Pulmonary artery endothelial cell (primary cell): ENCODE results near the gene MYL12B. TPM values are rescaled to one million over a fixed set of nuclear protein-coding genes. Genes with fewer than 3 reads are reported as not detected.
"Not testable (repeated sequence)": the region's sequence is repeated elsewhere in the genome, so short reads cannot be mapped to it uniquely, and the experiment has no call there.

Experiments used
- DNase-seq: peaks from one replicate; pipeline ENCODE4 v3.0.0-alpha.2; 2011; ENCODE audit warnings: low read depth, low spot score
- total RNA-seq: library from RNA; depleted of rRNA; stranded (reverse); fragments of >200 nt; gene quantifications from 2 replicates; pipeline ENCODE4 v1.2.3, GENCODE V29; 2014

Gene MYL12B
- 711 and 738 TPM in 2 replicates for total RNA-seq

- DNase-seq: no peak
Observed at GRCh38 chr18:3261373-3262233, at the start of gene MYL12B. Gene MYL12B, plus strand, starts transcription at chr18:3262133. Its CDS starts 10,766 bp downstream, at chr18:3272899.

GRCh38 chr18:3212657-3213056 is 49.3 kb upstream of the MYL12B start:
- DNase-seq: no peak

DNA sequence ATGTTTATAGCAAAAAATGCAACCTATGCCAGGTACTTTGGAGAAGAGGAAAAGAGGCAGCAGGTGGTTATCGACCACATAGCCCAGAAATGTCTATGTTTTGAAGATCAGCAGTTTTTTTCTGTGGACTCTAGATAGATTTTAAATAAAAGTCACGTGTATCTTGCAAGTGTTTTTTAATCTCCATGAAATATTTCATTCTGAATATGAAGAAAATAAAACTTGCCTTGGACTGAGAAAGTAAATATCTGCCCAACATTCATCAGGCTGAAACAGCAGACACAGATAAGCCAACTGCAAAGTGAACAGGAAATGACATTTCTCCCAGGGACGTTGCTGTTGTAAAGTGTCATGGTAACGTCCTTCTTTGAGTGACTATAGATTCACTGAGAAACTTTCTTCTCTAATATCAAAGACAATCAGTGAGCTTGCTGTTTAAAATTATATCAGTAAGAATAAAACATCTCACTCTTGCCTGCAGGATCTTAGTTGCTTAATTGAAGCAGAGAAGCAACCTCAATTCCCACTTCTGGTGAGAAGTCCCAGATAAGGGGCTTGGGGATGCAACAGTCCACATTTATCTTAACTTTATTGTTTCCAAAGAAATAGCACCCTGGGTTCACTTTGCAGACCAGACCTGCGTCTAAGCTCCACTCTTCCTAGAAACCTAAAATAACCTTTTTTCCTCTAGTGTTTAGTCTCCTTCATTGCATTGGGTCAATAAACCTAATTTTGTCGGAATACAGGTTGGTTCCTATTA is 48.5 kb upstream of the MYL12B start:
- no peak for DNase-seq

DNA sequence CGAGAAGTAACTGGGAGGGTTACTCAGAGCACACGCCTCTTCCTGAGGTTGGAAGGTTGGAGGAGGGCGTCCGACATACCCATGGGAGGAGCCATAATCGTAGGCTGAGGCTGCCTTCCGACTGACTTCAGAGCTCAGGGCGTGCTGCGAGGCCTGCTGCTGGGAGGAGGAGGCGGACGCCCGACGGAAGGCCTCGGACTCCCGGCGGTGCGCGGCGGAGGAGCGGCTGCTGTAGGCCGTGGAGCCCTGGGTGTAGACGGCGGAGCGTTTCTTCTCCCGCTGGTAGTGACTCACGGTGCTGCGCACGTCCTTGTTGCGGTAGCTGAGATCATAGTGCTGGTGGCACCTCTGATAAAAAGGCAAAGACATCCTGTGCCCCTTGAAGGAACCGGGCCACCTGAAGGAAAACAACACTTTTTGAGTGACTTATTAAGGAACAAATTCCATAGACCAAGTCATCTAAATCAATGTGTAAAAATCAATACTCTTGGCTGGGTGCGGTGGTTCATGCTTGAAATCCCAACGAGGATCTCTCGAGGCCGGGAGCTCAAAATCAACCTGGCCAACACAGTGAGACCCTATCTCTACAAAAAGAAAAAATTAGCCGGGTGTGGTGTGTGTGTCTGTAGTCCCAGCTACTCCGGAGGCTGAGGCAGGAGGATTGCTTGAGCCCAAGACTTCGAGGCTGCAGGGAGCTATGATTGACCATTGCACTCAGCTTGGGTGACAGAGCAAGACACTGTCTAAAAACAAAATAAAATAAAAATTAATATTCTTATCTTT is 46.9 kb upstream of the MYL12B start:
- DNase-seq: no peak

- DNase-seq: no peak
Observed at GRCh38 chr18:3216987-3217386, 44.9 kb upstream of the MYL12B start.

DNA sequence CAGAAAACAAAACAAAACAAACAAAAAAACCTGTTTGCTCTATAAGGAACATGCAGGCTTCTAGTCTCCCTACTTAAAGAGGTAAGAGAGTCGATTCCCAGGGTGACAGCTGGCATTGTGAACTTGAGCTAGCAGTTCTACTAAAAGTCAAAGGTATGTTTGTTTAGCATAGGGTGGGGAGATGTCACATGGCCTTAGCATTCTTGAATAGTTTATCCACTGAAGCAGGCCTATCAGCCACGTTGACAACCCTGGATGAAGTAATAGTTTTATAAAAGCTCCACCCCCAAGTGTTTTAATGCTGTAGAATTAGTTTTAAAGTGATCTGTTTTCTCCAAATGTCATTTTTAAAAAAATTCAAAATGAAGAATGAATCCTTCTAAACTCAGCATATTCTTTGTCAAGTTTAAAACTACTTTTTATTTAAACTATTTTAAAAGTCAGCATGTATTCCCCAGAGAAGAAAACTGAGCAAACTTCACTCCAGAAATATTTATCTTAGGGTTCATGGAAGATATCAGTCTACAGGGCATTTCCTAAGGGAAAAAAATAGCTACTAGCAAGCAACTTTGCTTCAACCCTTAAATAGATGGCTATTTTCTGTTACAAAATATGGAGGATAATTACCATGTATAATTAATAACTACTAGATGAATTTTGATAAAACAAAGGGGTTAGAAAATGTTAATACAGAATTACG is 43.8 kb upstream of the MYL12B start:
- DNase-seq: no peak

DNA sequence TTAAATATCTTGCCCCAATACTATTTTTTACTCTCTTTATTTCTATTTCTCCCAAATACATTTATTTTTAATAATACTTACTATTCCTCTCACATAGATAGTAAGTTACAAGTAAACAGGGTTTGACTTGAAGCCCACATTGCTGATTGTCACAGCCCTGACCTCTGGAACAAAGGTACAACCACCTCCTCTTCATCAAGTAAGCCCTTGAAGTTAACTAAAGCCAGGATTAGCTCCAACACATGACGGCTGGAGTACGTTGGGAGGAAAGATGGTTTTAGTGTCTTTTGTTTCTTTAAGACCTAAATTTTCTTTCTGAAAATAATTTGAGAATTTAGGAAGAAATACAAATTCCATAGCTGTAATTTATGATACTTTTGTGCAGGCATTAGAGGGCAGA is 43.1 kb upstream of the MYL12B start:
- DNase-seq: no peak

- DNase-seq: no peak
Observed at GRCh38 chr18:3219241-3219630, 42.7 kb upstream of the MYL12B start.

GRCh38 chr18:3219631-3220335 is 42.1 kb upstream of the MYL12B start, which contains the start of gene MYOM1:
Gene MYOM1, minus strand, starts transcription at chr18:3219968. Its CDS starts 4,745 bp downstream, at chr18:3215223.
- DNase-seq: no peak

GRCh38 chr18:3220868-3221267 is 41.1 kb upstream of the MYL12B start:
- DNase-seq: not testable (repeated sequence)

DNA sequence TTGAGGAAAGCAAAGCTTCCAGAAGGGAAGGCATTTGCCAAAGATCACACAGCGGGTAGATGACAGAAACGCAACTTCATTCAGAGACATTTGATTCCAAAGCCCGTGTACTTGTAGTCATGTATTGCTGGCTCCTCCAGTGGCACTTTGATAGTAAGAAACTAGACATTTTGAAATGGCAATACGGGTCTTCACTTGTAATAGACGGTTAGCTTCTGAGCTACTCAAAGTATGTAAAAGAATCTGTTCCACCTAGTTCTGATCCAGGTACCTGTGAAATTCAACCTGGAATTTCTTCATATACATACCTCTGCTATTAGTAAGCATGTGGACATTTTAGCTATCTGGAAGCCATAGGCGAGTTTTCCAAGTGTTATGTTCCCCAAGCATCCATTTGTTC is 40.4 kb upstream of the MYL12B start:
- no peak for DNase-seq

DNA sequence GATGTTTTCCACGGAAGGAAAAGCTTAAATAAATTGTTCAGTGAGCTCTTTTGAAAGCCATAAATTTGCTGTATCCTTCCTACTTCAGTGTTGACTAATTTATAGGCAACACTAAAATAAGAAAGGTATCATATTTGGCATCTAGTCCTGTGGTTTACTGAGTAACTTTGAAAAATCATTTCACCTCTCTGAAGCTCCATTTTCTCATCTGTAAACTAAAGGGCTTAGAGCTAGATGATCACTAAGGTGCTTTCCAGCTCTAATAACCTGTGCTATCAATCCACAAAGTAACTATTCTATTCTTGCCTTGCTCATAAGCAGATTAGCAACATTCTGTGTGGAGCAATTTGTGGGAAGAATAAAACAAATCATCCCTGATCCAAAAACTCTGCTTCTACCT is 38.6 kb upstream of the MYL12B start:
- DNase-seq: no peak

- DNase-seq: no peak
Observed at GRCh38 chr18:3224223-3224622, 37.7 kb upstream of the MYL12B start.

- no peak for DNase-seq
Observed at GRCh38 chr18:3225588-3225987, 36.3 kb upstream of the MYL12B start.

DNA sequence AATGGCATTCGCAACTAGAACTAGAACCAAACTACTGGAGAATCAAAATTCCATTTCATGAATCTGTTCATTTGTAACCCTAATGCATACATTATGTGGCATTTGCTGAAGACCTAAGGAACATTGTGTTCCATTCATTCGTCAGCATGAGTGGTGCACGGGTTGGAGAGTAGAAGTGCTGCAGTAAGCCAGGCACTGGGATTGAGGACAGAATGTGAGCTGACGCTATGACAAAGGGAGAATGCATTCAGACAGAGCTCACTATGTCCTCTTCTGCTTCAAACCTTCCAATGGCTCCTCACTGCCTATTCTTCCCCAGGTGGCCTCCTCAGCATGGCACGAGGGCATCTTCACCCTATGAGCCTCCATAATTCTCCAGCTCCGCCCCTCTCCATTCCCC is 35.9 kb upstream of the MYL12B start:
- no peak for DNase-seq

DNA sequence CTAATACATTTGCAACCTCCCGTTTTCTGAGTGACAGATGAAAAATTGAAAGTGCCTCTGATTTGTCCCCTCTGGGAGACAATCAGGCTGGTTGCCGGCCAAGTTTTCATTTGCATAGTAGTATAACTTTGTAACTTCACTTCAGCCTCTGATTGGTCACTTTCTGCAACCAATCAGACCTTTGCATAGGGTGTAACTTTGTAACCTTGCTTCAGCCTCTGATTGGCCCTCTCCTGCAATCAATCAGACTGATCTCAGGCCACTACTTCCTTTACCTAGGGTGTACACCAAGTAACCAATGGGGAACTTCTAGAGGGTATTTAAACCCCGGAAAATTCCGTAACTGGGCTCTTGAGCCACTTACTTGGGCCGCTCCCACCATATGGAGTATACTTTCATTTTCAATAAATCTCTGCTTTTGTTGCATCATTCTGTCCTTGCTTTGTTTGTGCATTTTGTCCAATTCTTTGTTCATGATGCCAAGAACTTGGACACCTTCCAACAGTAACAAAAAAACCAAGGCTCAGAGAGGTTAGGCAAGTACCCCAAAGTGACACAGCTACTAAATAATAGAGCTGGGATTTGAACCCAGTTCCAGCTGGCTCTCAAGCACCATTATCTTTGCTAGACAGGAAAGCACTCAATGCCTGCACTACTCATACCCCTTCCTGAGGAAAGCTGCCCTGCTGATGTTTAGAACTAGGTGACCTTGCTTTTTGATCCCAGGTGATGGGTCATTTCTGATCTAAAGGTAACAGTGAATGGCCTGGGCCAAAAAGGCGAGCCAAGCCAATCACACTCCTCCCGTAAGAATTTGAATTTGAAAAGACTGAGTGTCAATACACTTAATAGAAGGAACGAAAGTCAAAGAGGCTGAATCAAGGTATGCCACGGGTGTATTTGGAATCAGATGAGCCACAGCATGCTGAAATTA is 31.3 kb upstream of the MYL12B start:
- DNase-seq: no peak

- DNase-seq: no peak
Observed at GRCh38 chr18:3233004-3233403, 28.9 kb upstream of the MYL12B start.

GRCh38 chr18:3233433-3234168 is 28.3 kb upstream of the MYL12B start:
- DNase-seq: no peak

DNA sequence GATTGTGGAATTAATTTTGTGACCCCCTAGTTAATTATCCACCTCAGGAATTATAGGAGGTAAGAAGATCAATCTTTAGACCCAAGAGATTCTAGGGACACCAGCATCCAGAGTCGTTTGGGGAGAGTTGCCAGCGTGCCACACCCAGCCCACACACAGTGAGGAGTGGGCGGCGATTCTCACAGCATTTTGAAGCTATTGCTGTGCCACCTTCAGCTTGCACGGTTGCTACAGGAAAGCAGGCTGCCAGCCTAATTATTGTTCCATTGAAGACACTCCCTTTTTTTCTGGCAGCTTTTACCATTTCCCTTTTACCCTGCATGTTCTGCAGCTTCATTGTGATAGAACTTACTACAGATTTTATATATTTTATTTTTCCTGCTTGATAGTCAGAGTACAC is 27.5 kb upstream of the MYL12B start:
- no peak for DNase-seq
